ENCODE data around the gene PDSS1. TPM values are rescaled to one million over a fixed set of nuclear protein-coding genes. Genes with fewer than 3 reads are reported as not detected.

The PDSS1 gene
- total and polyA plus RNA-seq, 2 of the 4 experiments (the other 2 are of a cell fraction): 9.7 to 13.2 TPM

DNA sequence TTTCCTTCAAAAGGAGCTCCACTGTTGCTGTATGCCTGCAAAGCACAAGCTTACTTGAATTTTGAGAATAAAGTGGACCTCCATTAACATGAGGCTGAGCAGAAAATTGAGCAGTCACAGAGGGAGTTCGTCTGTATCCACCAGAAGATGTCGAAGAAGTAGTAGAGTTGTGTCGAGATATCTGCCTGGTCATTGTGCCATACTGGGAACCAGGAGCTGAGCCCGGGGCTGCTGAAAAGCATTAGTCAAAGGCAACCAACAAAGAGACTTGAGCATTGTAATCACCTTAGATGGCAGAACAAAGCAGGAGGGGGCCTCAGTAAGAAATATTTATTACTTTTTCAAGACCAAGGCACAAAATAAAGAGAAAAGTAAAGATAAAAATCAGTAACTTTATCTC is 61.5 kb downstream of the PDSS1 start:
- Histone ChIP-seq H4K91ac (ENCODE audit: insufficient read depth, low read depth, low read length) (no peak overlapping the region), H3K27ac (ENCODE audit: insufficient read depth, low read length) (no peak overlapping the region), H4K8ac (ENCODE audit: low read depth in 2 of 2, low read length in 2 of 2) (no peak overlapping the region), H3K9me3 (ENCODE audit: control insufficient read depth, insufficient read depth, low read length) (no peaks in the 10 kb centered on the region), H3K4me1 (ENCODE audit: control insufficient read depth, insufficient read depth, low read length) (peaks cover 3% of the 10 kb centered on the region), H3K56ac (ENCODE audit: extremely low read depth, insufficient read depth, low read length) (no peak overlapping the region), H3K4me3 (ENCODE audit: insufficient read depth, low read depth, low read length) (no peak overlapping the region), H3K23ac (ENCODE audit: low read depth, low read length) (no peak overlapping the region), H3K27me3 (ENCODE audit: control insufficient read depth, insufficient read depth, low read length) (no peaks in the 10 kb centered on the region), H2BK20ac (ENCODE audit: low read depth, low read length) (no peak overlapping the region), H3K4ac (ENCODE audit: low read depth, low read length) (no peak overlapping the region), H2BK15ac (ENCODE audit: low read depth, low read length) (no peak overlapping the region), H3K4me2 (ENCODE audit: low read depth, low read length) (no peak overlapping the region), H2AK9ac (replicated peaks; ENCODE audit: low read depth, low read length, poor library complexity) (no peak overlapping the region), H2BK120ac (ENCODE audit: low read depth, low read length) (no peak overlapping the region), H2AFZ (replicated peaks; ENCODE audit: low read length, poor library complexity) (no peak overlapping the region), H3K36me3 (ENCODE audit: control insufficient read depth, insufficient read depth, low read length) (peaks cover 3% of the 10 kb centered on the region; the same call in 1 of the 2 replicates), H2AK5ac (ENCODE audit: low read depth, low read length) (no peak overlapping the region), H2BK5ac (ENCODE audit: low read depth, low read length, poor library complexity, severe bottlenecking) (no peak overlapping the region), H3K18ac (ENCODE audit: low read depth, low read length) (no peak overlapping the region), H3K79me1 (ENCODE audit: low read depth in 1 of 2, low read length in 2 of 2) (peaks cover 0 to 17% of the 10 kb centered on the region in 2 experiments; a peak in 1 of 4 replicates), H3K9me1 (ENCODE audit: insufficient read depth, low read length) (peaks cover 3% of the 10 kb centered on the region; the same call in 1 of the 2 replicates), H3K9ac (ENCODE audit: low read depth, low read length) (no peak overlapping the region), H3K14ac (replicated peaks; ENCODE audit: low read depth, low read length) (no peak overlapping the region), H4K5ac (ENCODE audit: low read depth, low read length) (no peak overlapping the region), H4K20me1 (ENCODE audit: insufficient read depth, low read length) (no peaks in the 10 kb centered on the region)
- intact Hi-C loops (cut with micrococcal nuclease) (no loop called here), in situ Hi-C loops (cut with MboI; ENCODE audit: low sequenced_read_pairs) (no loop called here), dilution Hi-C loops (cut with HindIII; ENCODE audit: low sequenced_read_pairs, unreplicated experiment) (no loop called here)
- ChIA-PET CTCF (interaction anchor here (0.7 kb wide), 1 partner anchor 102 kb away, joined by 3 read pairs; no protein-coding TSS in a partner anchor), POLR2A (ENCODE audit: unreplicated experiment) (no interaction called here)
- TF ChIP-seq RFX5 (IDR thresholded peaks at IDR 0.05; ENCODE audit: low read depth, low read length) (no peak), FOS (IDR thresholded peaks at IDR 0.05; ENCODE audit: low read depth, low read length) (no peak), CEBPB (IDR thresholded peaks at IDR 0.05; ENCODE audit: low read depth, low read length) (no peak), NFE2L2 (IDR thresholded peaks at IDR 0.05; ENCODE audit: low read depth, low read length) (no peak), RCOR1 (IDR thresholded peaks at IDR 0.05; ENCODE audit: insufficient replicate concordance, low read length) (no peak), SMC3 (IDR thresholded peaks at IDR 0.05; ENCODE audit: low read depth, low read length) (no peak), CHD1 (IDR thresholded peaks at IDR 0.05; ENCODE audit: low read depth, low read length) (no peak), MXI1 (IDR thresholded peaks at IDR 0.05; ENCODE audit: borderline replicate concordance, low read depth, low read length) (no peak), POLR2A (IDR thresholded peaks at IDR 0.05; ENCODE audit: low read depth, low read length) (no peak), RAD21 (IDR thresholded peaks at IDR 0.05; ENCODE audit: low read length) (no peak), BHLHE40 (IDR thresholded peaks at IDR 0.05; ENCODE audit: low read depth, low read length) (no peak), MAFK (IDR thresholded peaks at IDR 0.05; ENCODE audit: low read depth, low read length) (no peak), USF2 (IDR thresholded peaks at IDR 0.05; ENCODE audit: low read depth, low read length) (no peak), MAZ (IDR thresholded peaks at IDR 0.05; ENCODE audit: borderline replicate concordance, low read depth, low read length) (no peak), ELK1 (IDR thresholded peaks at IDR 0.05; ENCODE audit: borderline replicate concordance, low read depth, low read length) (no peak)
- TF ChIP-seq, protein P1, sequence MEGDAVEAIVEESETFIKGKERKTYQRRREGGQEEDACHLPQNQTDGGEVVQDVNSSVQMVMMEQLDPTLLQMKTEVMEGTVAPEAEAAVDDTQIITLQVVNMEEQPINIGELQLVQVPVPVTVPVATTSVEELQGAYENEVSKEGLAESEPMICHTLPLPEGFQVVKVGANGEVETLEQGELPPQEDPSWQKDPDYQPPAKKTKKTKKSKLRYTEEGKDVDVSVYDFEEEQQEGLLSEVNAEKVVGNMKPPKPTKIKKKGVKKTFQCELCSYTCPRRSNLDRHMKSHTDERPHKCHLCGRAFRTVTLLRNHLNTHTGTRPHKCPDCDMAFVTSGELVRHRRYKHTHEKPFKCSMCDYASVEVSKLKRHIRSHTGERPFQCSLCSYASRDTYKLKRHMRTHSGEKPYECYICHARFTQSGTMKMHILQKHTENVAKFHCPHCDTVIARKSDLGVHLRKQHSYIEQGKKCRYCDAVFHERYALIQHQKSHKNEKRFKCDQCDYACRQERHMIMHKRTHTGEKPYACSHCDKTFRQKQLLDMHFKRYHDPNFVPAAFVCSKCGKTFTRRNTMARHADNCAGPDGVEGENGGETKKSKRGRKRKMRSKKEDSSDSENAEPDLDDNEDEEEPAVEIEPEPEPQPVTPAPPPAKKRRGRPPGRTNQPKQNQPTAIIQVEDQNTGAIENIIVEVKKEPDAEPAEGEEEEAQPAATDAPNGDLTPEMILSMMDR (conservative IDR thresholded peaks at IDR 0.05; ENCODE audit: low read depth, low read length): no peak
- no TSS peak for BruUV-seq (replicated peaks)
- no CpG with 5 or more reads among the region's 4 CpGs for WGBS, 2 experiments (ENCODE audit: extremely low coverage in 2 of 2, insufficient read length in 1 of 2)
- no peak for ATAC-seq (ENCODE audit: low read depth)
- DNase-seq: no peak
